HL-60 (cell line): ENCODE measurements around the gene PTGDS.

ENCODE experiments used
- DNase-seq, 2 experiments: peaks; one replicate each; pipeline ENCODE4 v3.0.0-alpha.2; 2010 to 2020; ENCODE audit warnings: low read depth in 1 of 2, low spot score in 1 of 2
- H3K27ac ChIP-seq: fragments of 250-450 bp; sonication (Bioruptor Pico); replicated peaks from 2 replicates; pipeline ENCODE4 v1.5.1; 2020; ENCODE audit warnings: mild to moderate bottlenecking, moderate library complexity
- H3K27me3 ChIP-seq: fragments of 250-450 bp; sonication (Bioruptor Pico); 2 replicates; pipeline ENCODE4 v1.5.1; 2021; ENCODE audit warnings: mild to moderate bottlenecking, moderate library complexity; ENCODE audit not compliant: insufficient read depth, poor library complexity, severe bottlenecking
- H3K4me3 ChIP-seq: replicated peaks from 2 replicates; pipeline ENCODE4 v1.5.1; 2011; ENCODE audit warnings: mild to moderate bottlenecking, control low read depth, low read length; ENCODE audit not compliant: insufficient read depth
- GABPA ChIP-seq: IDR thresholded peaks from 2 replicates; pipeline ENCODE4 v1.6.1; 2012; ENCODE audit warnings: low read depth
- POLR2AphosphoS5 ChIP-seq: IDR thresholded peaks from 2 replicates; pipeline ENCODE4 v1.6.1; 2012; ENCODE audit warnings: low read depth
- SPI1 ChIP-seq: IDR thresholded peaks from 2 replicates; pipeline ENCODE4 v1.6.1; 2012; ENCODE audit warnings: low read depth, mild to moderate bottlenecking, borderline replicate concordance
- TF ChIP-seq, protein P1 (sequence below): IDR thresholded peaks from 2 replicates; pipeline ENCODE4 v1.6.1; 2012; ENCODE audit warnings: low read depth; ENCODE audit not compliant: insufficient replicate concordance
- TF ChIP-seq, protein P2 (sequence below): IDR thresholded peaks from one replicate; pipeline ENCODE4 v1.5.1; 2011; ENCODE audit warnings: low read length, control low read depth, inconsistent platforms; ENCODE audit not compliant: insufficient read depth

Gene PTGDS

DNA sequence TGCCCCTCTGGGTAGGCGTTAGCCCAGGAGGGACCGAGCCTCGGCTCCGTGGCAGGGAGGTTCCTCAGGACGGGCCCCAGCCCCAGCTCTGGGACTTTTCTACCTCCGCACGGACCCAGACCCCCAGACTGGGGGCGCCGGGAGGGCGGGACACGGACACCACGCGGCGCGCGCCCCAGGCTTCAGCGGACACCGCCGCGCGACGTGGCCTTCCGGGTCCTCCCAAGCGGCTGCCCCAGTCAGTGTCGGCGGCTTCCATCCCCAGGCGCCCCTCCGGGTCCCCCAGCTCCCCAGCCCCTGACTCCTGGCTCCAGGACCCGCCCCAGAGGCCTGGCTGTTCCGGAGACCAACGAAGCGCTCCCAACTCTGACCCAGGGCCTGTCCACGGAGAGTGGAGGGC, 8.5 kb downstream of the PTGDS start:
- Histone ChIP-seq H3K27me3 (peaks cover 25% of the 10 kb centered on the region), H3K27ac (no peak overlapping the region), H3K4me3 (no peak overlapping the region)
- DNase-seq = no peak
- TF ChIP-seq POLR2AphosphoS5 (no peak), GABPA (no peak), SPI1 (no peak)
- TF ChIP-seq, protein P1, sequence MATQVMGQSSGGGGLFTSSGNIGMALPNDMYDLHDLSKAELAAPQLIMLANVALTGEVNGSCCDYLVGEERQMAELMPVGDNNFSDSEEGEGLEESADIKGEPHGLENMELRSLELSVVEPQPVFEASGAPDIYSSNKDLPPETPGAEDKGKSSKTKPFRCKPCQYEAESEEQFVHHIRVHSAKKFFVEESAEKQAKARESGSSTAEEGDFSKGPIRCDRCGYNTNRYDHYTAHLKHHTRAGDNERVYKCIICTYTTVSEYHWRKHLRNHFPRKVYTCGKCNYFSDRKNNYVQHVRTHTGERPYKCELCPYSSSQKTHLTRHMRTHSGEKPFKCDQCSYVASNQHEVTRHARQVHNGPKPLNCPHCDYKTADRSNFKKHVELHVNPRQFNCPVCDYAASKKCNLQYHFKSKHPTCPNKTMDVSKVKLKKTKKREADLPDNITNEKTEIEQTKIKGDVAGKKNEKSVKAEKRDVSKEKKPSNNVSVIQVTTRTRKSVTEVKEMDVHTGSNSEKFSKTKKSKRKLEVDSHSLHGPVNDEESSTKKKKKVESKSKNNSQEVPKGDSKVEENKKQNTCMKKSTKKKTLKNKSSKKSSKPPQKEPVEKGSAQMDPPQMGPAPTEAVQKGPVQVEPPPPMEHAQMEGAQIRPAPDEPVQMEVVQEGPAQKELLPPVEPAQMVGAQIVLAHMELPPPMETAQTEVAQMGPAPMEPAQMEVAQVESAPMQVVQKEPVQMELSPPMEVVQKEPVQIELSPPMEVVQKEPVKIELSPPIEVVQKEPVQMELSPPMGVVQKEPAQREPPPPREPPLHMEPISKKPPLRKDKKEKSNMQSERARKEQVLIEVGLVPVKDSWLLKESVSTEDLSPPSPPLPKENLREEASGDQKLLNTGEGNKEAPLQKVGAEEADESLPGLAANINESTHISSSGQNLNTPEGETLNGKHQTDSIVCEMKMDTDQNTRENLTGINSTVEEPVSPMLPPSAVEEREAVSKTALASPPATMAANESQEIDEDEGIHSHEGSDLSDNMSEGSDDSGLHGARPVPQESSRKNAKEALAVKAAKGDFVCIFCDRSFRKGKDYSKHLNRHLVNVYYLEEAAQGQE = no peak
- TF ChIP-seq, protein P2, sequence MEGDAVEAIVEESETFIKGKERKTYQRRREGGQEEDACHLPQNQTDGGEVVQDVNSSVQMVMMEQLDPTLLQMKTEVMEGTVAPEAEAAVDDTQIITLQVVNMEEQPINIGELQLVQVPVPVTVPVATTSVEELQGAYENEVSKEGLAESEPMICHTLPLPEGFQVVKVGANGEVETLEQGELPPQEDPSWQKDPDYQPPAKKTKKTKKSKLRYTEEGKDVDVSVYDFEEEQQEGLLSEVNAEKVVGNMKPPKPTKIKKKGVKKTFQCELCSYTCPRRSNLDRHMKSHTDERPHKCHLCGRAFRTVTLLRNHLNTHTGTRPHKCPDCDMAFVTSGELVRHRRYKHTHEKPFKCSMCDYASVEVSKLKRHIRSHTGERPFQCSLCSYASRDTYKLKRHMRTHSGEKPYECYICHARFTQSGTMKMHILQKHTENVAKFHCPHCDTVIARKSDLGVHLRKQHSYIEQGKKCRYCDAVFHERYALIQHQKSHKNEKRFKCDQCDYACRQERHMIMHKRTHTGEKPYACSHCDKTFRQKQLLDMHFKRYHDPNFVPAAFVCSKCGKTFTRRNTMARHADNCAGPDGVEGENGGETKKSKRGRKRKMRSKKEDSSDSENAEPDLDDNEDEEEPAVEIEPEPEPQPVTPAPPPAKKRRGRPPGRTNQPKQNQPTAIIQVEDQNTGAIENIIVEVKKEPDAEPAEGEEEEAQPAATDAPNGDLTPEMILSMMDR = no peak

GRCh38 chr9:136988872-136989271, 11.6 kb downstream of the PTGDS start:
- Histone ChIP-seq H3K27ac (no peak overlapping the region), H3K4me3 (no peak overlapping the region), H3K27me3 (peaks cover 24% of the 10 kb centered on the region)
- DNase-seq = no peak
- no peak for TF ChIP-seq GABPA
- no peak for TF ChIP-seq SPI1
- TF ChIP-seq, protein P1 = no peak
- no peak for TF ChIP-seq POLR2AphosphoS5
- TF ChIP-seq, protein P2 = no peak

- DNase-seq = no peak
These were observed 13.1 kb downstream of the PTGDS start for GRCh38 chr9:136990242-136990911.

More at GRCh38 chr9:136990242-136990911, 13.1 kb downstream of the PTGDS start:
- no peak overlapping the region for H3K4me3 ChIP-seq
- TF ChIP-seq GABPA (no peak), SPI1 (no peak), POLR2AphosphoS5 (no peak)
- TF ChIP-seq, protein P2 = no peak
- TF ChIP-seq, protein P1 = no peak
- H3K27ac ChIP-seq = no peak overlapping the region
- peaks cover 9% of the 10 kb centered on the region for H3K27me3 ChIP-seq
